IMR-90 (cell line): Measurements from ENCODE around the gene ANGPTL1.

Experiments
- CEBPB ChIP-seq: IDR thresholded peaks from 2 replicates; pipeline ENCODE4 v1.6.1; 2012; ENCODE audit warnings: low read depth, low read length, improper control_type of control experiment
- CTCF ChIP-seq: conservative IDR thresholded peaks from 2 replicates; pipeline ENCODE4 v1.5.1; 2012; ENCODE audit warnings: mild to moderate bottlenecking, low read depth, low read length, improper control_type of control experiment
- POLR2A ChIP-seq: IDR thresholded peaks from 2 replicates; pipeline ENCODE4 v1.6.1; 2012; ENCODE audit warnings: mild to moderate bottlenecking, low read depth, low read length
- RFX5 ChIP-seq: IDR thresholded peaks from 2 replicates; pipeline ENCODE4 v1.8.0; 2012; ENCODE audit warnings: low read depth, mild to moderate bottlenecking, low read length, moderate library complexity

- TF ChIP-seq CTCF (no peak), POLR2A (no peak), RFX5 (no peak), CEBPB (no peak)
Observed at GRCh38 chr1:178875936-178876335, 5.1 kb upstream of the ANGPTL1 start.
